Neural crest cell (in vitro differentiated cells): ENCODE data around the gene PRCP. TPM values are rescaled to one million over a fixed set of nuclear protein-coding genes. Genes with fewer than 3 reads are reported as not detected.

ENCODE experiments used
- DNase-seq: peaks from one replicate; pipeline ENCODE4 v3.0.0; 2021; ENCODE audit warnings: low read depth, mixed read lengths, low spot score
- H3K27ac Mint-ChIP-seq: one replicate; pipeline ENCODE4 v1.8.0; 2021; ENCODE audit warnings: mild to moderate bottlenecking, mixed read lengths; ENCODE audit not compliant: unreplicated experiment
- H3K27me3 Mint-ChIP-seq: 2 replicates; pipeline ENCODE4 v1.8.0; 2021; ENCODE audit warnings: low read depth, mild to moderate bottlenecking, mixed read lengths
- H3K36me3 Mint-ChIP-seq: 2 replicates; pipeline ENCODE4 v1.8.0; 2021; ENCODE audit warnings: low read depth, mild to moderate bottlenecking, mixed read lengths
- H3K4me1 Mint-ChIP-seq: 2 replicates; pipeline ENCODE4 v1.8.0; 2021; ENCODE audit warnings: mixed read lengths
- H3K4me3 Mint-ChIP-seq: one replicate; pipeline ENCODE4 v1.8.0; 2021; ENCODE audit warnings: mild to moderate bottlenecking, mixed read lengths
- H3K9me3 Mint-ChIP-seq: 2 replicates; pipeline ENCODE4 v1.8.0; 2021; ENCODE audit warnings: mixed read lengths
- total RNA-seq: library from RNA; stranded (reverse); gene quantifications from 2 replicates; pipeline ENCODE4 v1.2.1, GENCODE V29; 2021
- TF ChIP-seq, protein P1 (sequence below): fragments of 200-600 bp; sonication (generic); conservative IDR thresholded peaks from 2 replicates; pipeline ENCODE4 v1.5.0; 2021; ENCODE audit warnings: antibody characterized with exemption, mild to moderate bottlenecking

Gene PRCP
- total RNA-seq, 1 donor from 2014 or later, result 59.8 TPM

- H3K4me3 Mint-ChIP-seq, result no peak overlapping the region
- no peaks in the 10 kb centered on the region for H3K27me3 Mint-ChIP-seq
- no peaks in the 10 kb centered on the region for H3K4me1 Mint-ChIP-seq
- TF ChIP-seq, protein P1, sequence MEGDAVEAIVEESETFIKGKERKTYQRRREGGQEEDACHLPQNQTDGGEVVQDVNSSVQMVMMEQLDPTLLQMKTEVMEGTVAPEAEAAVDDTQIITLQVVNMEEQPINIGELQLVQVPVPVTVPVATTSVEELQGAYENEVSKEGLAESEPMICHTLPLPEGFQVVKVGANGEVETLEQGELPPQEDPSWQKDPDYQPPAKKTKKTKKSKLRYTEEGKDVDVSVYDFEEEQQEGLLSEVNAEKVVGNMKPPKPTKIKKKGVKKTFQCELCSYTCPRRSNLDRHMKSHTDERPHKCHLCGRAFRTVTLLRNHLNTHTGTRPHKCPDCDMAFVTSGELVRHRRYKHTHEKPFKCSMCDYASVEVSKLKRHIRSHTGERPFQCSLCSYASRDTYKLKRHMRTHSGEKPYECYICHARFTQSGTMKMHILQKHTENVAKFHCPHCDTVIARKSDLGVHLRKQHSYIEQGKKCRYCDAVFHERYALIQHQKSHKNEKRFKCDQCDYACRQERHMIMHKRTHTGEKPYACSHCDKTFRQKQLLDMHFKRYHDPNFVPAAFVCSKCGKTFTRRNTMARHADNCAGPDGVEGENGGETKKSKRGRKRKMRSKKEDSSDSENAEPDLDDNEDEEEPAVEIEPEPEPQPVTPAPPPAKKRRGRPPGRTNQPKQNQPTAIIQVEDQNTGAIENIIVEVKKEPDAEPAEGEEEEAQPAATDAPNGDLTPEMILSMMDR, result peak; percentile 63
- peaks cover 24% of the 10 kb centered on the region for H3K9me3 Mint-ChIP-seq
- DNase-seq, result peak; percentile 43
- peak overlapping the region; percentile 77 for H3K27ac Mint-ChIP-seq
- peaks cover 13% of the 10 kb centered on the region for H3K36me3 Mint-ChIP-seq
Observed at GRCh38 chr11:82775736-82776346, 124.4 kb downstream of the PRCP start.

DNA sequence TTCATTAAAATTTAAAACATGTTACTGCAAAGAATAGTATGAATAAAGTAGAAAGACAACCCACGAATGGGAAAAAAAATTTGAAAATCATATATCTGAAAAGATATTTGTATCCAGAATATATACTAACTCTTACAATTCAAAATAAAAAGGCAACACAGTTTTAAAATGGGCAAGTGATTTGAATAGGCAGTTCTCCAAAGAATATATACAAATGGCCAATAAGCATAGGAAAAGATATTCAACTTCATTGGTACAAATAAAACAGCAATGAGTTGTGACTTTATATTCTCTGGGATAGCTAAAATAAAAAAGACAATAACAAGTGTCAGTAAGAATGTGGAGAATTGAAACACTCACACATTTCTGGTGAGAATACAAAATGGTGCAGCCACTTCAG lies 125.0 kb downstream of the PRCP start:
- Mint-ChIP-seq H3K4me3 (no peak overlapping the region), H3K27ac (no peak overlapping the region)
- TF ChIP-seq, protein P1, result no peak

More for the DNA sequence above, 125.0 kb downstream of the PRCP start:
- no peak for DNase-seq
- H3K4me1 Mint-ChIP-seq, result no peaks in the 10 kb centered on the region
- H3K36me3 Mint-ChIP-seq, result peaks cover 13% of the 10 kb centered on the region
- H3K27me3 Mint-ChIP-seq, result no peaks in the 10 kb centered on the region
- peaks cover 22% of the 10 kb centered on the region for H3K9me3 Mint-ChIP-seq

Other genes starting within 250 kb of the PRCP start
- 5.3 and 5.5 TPM in 2 replicates for gene FAM181B, start 166.6 kb downstream of the PRCP start, total RNA-seq
- 22.1 and 23.2 TPM in 2 replicates for gene DDIAS, start 1.3 kb upstream of the PRCP start, total RNA-seq
- 15.1 and 15.4 TPM in 2 replicates for gene RAB30, start 171.5 kb upstream of the PRCP start, total RNA-seq